NOMO-1 (cell line): Measurements from ENCODE around the gene ORAI3.
A peak's percentile ranks its signal among the peaks of the same experiment; 100 is the strongest.
"Not testable (repeated sequence)": the region's sequence is repeated elsewhere in the genome, so short reads cannot be mapped to it uniquely, and the experiment has no call there.

Experiments
- DNase-seq, 2 experiments: peaks; one replicate each; lab custom pipeline; 2025; ENCODE audit not compliant: unreplicated experiment in 2 of 2; lab: John Stamatoyannopoulos, UW

Gene ORAI3

GRCh38 chr16:30923554-30924075 lies 25.3 kb upstream of the ORAI3 start, which contains the start of gene FBXL19:
TSS of gene FBXL19 (plus strand) at chr16:30923572. CDS start at chr16:30925755, 2,183 bp downstream.
- no peak for DNase-seq

- DNase-seq = no peak
Observed at GRCh38 chr16:30924076-30924912, 24.6 kb upstream of the ORAI3 start.

- no peak for DNase-seq
Observed at GRCh38 chr16:30924913-30925631, 23.8 kb upstream of the ORAI3 start.

GRCh38 chr16:30925632-30925987 lies 23.3 kb upstream of the ORAI3 start:
- DNase-seq = no peak

GRCh38 chr16:30925995-30926811 lies 22.7 kb upstream of the ORAI3 start:
- DNase-seq = no peak

- no peak for DNase-seq
Observed at GRCh38 chr16:30926937-30927788, 21.7 kb upstream of the ORAI3 start.

GRCh38 chr16:30927789-30928378 lies 21.0 kb upstream of the ORAI3 start:
- DNase-seq = no peak

- no peak for DNase-seq
Observed at GRCh38 chr16:30928390-30928789, 20.5 kb upstream of the ORAI3 start.

- no peak for DNase-seq
Observed at GRCh38 chr16:30929167-30929566, 19.7 kb upstream of the ORAI3 start.

- DNase-seq = no peak
Observed at GRCh38 chr16:30930160-30930571, 18.7 kb upstream of the ORAI3 start.

GRCh38 chr16:30931068-30931650 lies 17.7 kb upstream of the ORAI3 start:
- DNase-seq = no peak

- peak; percentile 24 to 40 for DNase-seq
Observed at GRCh38 chr16:30934827-30935557, 13.9 kb upstream of the ORAI3 start.

- DNase-seq = no peak
Observed at GRCh38 chr16:30937692-30938091, 11.2 kb upstream of the ORAI3 start.

- DNase-seq = not testable (repeated sequence)
Observed at GRCh38 chr16:30939571-30939970, 9.3 kb upstream of the ORAI3 start.

- peak; percentile 64 to 79 for DNase-seq
Observed at GRCh38 chr16:30941600-30942425, 7.1 kb upstream of the ORAI3 start.

GRCh38 chr16:30942426-30942806 lies 6.5 kb upstream of the ORAI3 start:
- no peak for DNase-seq

GRCh38 chr16:30944352-30944751 lies 4.5 kb upstream of the ORAI3 start:
- no peak for DNase-seq
